ENCODE results near the gene COX19.

GRCh38 chr7:929311-929711, 46.0 kb downstream of the COX19 start:
- TF ChIP-seq CTCF (optimal IDR thresholded peaks at IDR 0.05 in 1 of 3, IDR thresholded peaks at IDR 0.05 in 1 of 3, conservative IDR thresholded peaks at IDR 0.05 in 1 of 3; ENCODE audit: extremely low read depth in 1 of 3, insufficient read depth in 2 of 3, low read length in 3 of 3) (no peak), EZH2 (IDR thresholded peaks at IDR 0.05; ENCODE audit: low read length) (no peak)

Data from keratinocyte (primary cell).